Caco-2 (cell line): ENCODE data around the gene SFXN3. TPM values are rescaled to one million over a fixed set of nuclear protein-coding genes. Genes with fewer than 3 reads are reported as not detected.

Source experiments
- BruUV-seq: library from RNA; stranded (reverse); fragments of 400-500 nt; replicated peaks from 2 replicates; lab custom pipeline; 2021; lab: Mats Ljungman, UMichigan
- CTCF ChIA-PET: fragments of 300-600 bp; sonication (Branson Sonifier 250); formaldehyde crosslinking; loops from one replicate; lab custom pipeline; 2022; ENCODE audit warnings: antibody characterized with exemption; lab: Charles Lee
- POLR2A ChIA-PET: fragments of 300-600 bp; sonication (Branson Sonifier 250); formaldehyde crosslinking; loops from one replicate; lab custom pipeline; 2022; ENCODE audit warnings: antibody characterized with exemption; lab: Charles Lee
- DNase-seq, 2 experiments: peaks; one replicate each; pipeline versions ENCODE4 v3.0.0 to v3.0.0-alpha.2; 2020 to 2022
- H3K27me3 ChIP-seq: replicated peaks from 2 replicates; pipeline ENCODE4 v1.6.0; 2011; ENCODE audit warnings: low read length; ENCODE audit not compliant: control insufficient read depth, insufficient read depth
- H3K36me3 ChIP-seq: 2 replicates; pipeline ENCODE4 v1.5.1; 2011; ENCODE audit warnings: low read length; ENCODE audit not compliant: control insufficient read depth, insufficient read depth
- H3K4me1 ChIP-seq: fragments of 250-450 bp; sonication (Bioruptor Pico); 2 replicates; pipeline ENCODE4 v1.5.1; 2020; ENCODE audit warnings: mild to moderate bottlenecking
- H3K4me3 ChIP-seq: 2 replicates; pipeline ENCODE4 v1.5.1; 2011; ENCODE audit warnings: low read depth, mild to moderate bottlenecking, control low read depth, low read length
- H3K9me3 ChIP-seq: fragments of 250-450 bp; sonication (Bioruptor Pico); 2 replicates; pipeline ENCODE4 v1.5.1; 2020; ENCODE audit warnings: mild to moderate bottlenecking, moderate library complexity
- H3K27ac Mint-ChIP-seq: one replicate; pipeline ENCODE4 v1.8.0; 2022; ENCODE audit warnings: mixed read lengths; ENCODE audit not compliant: unreplicated experiment
- H3K27me3 Mint-ChIP-seq: one replicate; pipeline ENCODE4 v1.8.0; 2022; ENCODE audit warnings: mixed read lengths; ENCODE audit not compliant: insufficient read depth, unreplicated experiment
- H3K36me3 Mint-ChIP-seq: one replicate; pipeline ENCODE4 v1.8.0; 2022; ENCODE audit warnings: mild to moderate bottlenecking, mixed read lengths; ENCODE audit not compliant: insufficient read depth, unreplicated experiment
- H3K4me1 Mint-ChIP-seq: one replicate; pipeline ENCODE4 v1.8.0; 2022; ENCODE audit warnings: low read depth, mixed read lengths; ENCODE audit not compliant: unreplicated experiment
- H3K4me3 Mint-ChIP-seq: one replicate; pipeline ENCODE4 v1.8.0; 2022; ENCODE audit warnings: mild to moderate bottlenecking, moderate library complexity, mixed read lengths; ENCODE audit not compliant: unreplicated experiment
- H3K9me3 Mint-ChIP-seq: one replicate; pipeline ENCODE4 v1.8.0; 2022; ENCODE audit warnings: mixed read lengths; ENCODE audit not compliant: unreplicated experiment
- CTCF ChIP-seq, 2 experiments: fragments of 200-600 bp in 1 of 2; IDR thresholded peaks; 1 replicate in 1 of 2; 2 replicates in 1 of 2; pipeline versions ENCODE4 v1.5.1 to v1.8.0; 2011 to 2022; ENCODE audit warnings: antibody characterized with exemption in 1 of 2, control low read depth in 1 of 2, inconsistent platforms in 1 of 2, low read depth in 1 of 2, low read length in 1 of 2, mild to moderate bottlenecking in 1 of 2, moderate library complexity in 1 of 2; ENCODE audit not compliant: insufficient read depth in 1 of 2, severe bottlenecking in 1 of 2, unreplicated experiment in 1 of 2
- intact Hi-C: fragments of 100-400 bp; cut with micrococcal nuclease; formaldehyde crosslinking; loops from one replicate; pipeline ENCODE4 v1.10.0; 2022; ENCODE audit not compliant: unreplicated experiment
- total RNA-seq: library from RNA; stranded (reverse); gene quantifications from 2 replicates; pipeline ENCODE4 v1.2.3, GENCODE V29; 2022

SFXN3 gene
- total RNA-seq, 1 experiment from 2014 or later: 23.4 TPM

- intact Hi-C loops: no loop called here
- H3K36me3 Mint-ChIP-seq: peaks cover 57% of the 10 kb centered on the region
- Histone ChIP-seq H3K4me1 (peaks cover 12% of the 10 kb centered on the region), H3K4me3 (no peak overlapping the region), H3K27me3 (no peaks in the 10 kb centered on the region), H3K9me3 (no peaks in the 10 kb centered on the region), H3K36me3 (peaks cover 1% of the 10 kb centered on the region)
- H3K4me3 Mint-ChIP-seq: no peak overlapping the region
- H3K9me3 Mint-ChIP-seq: no peaks in the 10 kb centered on the region
- CTCF ChIA-PET: interaction anchor here (0.7 to 7.1 kb wide), 4 partner anchors 16 to 540 kb away, joined by 3 to 58 read pairs (median 28); no protein-coding TSS in a partner anchor
- POLR2A ChIA-PET: no interaction called here
- BruUV-seq: no TSS peak
- TF ChIP-seq CTCF (IDR thresholded peaks at IDR 0.05; ENCODE audit: insufficient read depth in 1 of 2, low read depth in 1 of 2, low read length in 1 of 2, severe bottlenecking in 1 of 2, unreplicated experiment in 1 of 2): no peak
- DNase-seq: no peak
- no peaks in the 10 kb centered on the region for H3K27me3 Mint-ChIP-seq
- H3K27ac Mint-ChIP-seq: peak overlapping the region; percentile 43
- peaks cover 12% of the 10 kb centered on the region for H3K4me1 Mint-ChIP-seq
Measured at GRCh38 chr10:100995181-100995580, 35.9 kb upstream of the SFXN3 start.

- peaks cover 19% of the 10 kb centered on the region for H3K4me1 Mint-ChIP-seq
- peak overlapping the region; percentile 81 for H3K4me3 Mint-ChIP-seq
- peak in 1 of 2 experiments; percentile 73 for DNase-seq
- H3K36me3 ChIP-seq: peaks cover 1% of the 10 kb centered on the region
- peaks cover 49% of the 10 kb centered on the region for H3K36me3 Mint-ChIP-seq
- POLR2A ChIA-PET: interaction anchor here (0.5 to 1.0 kb wide), 2 partner anchors 27 to 34 kb away, joined by 3 to 5 read pairs; partner anchors contain the start of genes PDZD7 and SFXN3
- peak overlapping the region; percentile 94 for H3K4me3 ChIP-seq
- H3K27me3 ChIP-seq: no peaks in the 10 kb centered on the region
- H3K27ac Mint-ChIP-seq: peak overlapping the region; percentile 64
- no peaks in the 10 kb centered on the region for H3K9me3 Mint-ChIP-seq
- TF ChIP-seq CTCF (IDR thresholded peaks at IDR 0.05; ENCODE audit: insufficient read depth in 1 of 2, low read depth in 1 of 2, low read length in 1 of 2, severe bottlenecking in 1 of 2, unreplicated experiment in 1 of 2): no peak
- H3K27me3 Mint-ChIP-seq: no peaks in the 10 kb centered on the region
- no TSS peak for BruUV-seq
- H3K9me3 ChIP-seq: no peaks in the 10 kb centered on the region
- CTCF ChIA-PET: interaction anchor here (0.6 to 7.1 kb wide), 16 partner anchors 8 to 118 kb away, joined by 3 to 58 read pairs (median 8); partner anchors contain the start of genes KAZALD1, MRPL43, PDZD7 and SEMA4G
- intact Hi-C loops: loop anchor here (1.0 kb wide), 2 partner anchors 16 to 26 kb away; no protein-coding TSS in a partner anchor
- peaks cover 18% of the 10 kb centered on the region for H3K4me1 ChIP-seq
Measured at GRCh38 chr10:100996678-100997359, 34.2 kb upstream of the SFXN3 start.

- Mint-ChIP-seq H3K4me1 (peaks cover 19% of the 10 kb centered on the region), H3K36me3 (peaks cover 48% of the 10 kb centered on the region), H3K4me3 (peak overlapping the region; percentile 81), H3K27me3 (no peaks in the 10 kb centered on the region), H3K9me3 (no peaks in the 10 kb centered on the region), H3K27ac (peak overlapping the region; percentile 74)
- Histone ChIP-seq H3K9me3 (no peaks in the 10 kb centered on the region), H3K4me3 (peak overlapping the region; percentile 94), H3K27me3 (no peaks in the 10 kb centered on the region), H3K4me1 (peaks cover 18% of the 10 kb centered on the region), H3K36me3 (peaks cover 1% of the 10 kb centered on the region)
- peak; percentile 90 to 97 for TF ChIP-seq CTCF (IDR thresholded peaks at IDR 0.05; ENCODE audit: insufficient read depth in 1 of 2, low read depth in 1 of 2, low read length in 1 of 2, severe bottlenecking in 1 of 2, unreplicated experiment in 1 of 2)
- intact Hi-C loops: loop anchor here (1.0 to 2.0 kb wide), 3 partner anchors 16 to 69 kb away; no protein-coding TSS in a partner anchor
- DNase-seq: peak; percentile 92 to 94
- ChIA-PET POLR2A (interaction anchor here (0.5 to 1.0 kb wide), 3 partner anchors 27 to 33 kb away, joined by 3 to 5 read pairs (median 3); partner anchors contain the start of genes PDZD7 and SFXN3), CTCF (interaction anchor here (0.6 to 7.1 kb wide), 20 partner anchors 9 to 119 kb away, joined by 3 to 58 read pairs (median 7); partner anchors contain the start of genes KAZALD1, MRPL43, PDZD7 and SEMA4G)
- no TSS peak for BruUV-seq
Measured at GRCh38 chr10:100997360-100998182, 33.5 kb upstream of the SFXN3 start.
